ENCODE results near the gene RRP12. TPM values are rescaled to one million over a fixed set of nuclear protein-coding genes. Genes with fewer than 3 reads are reported as not detected.

Gene RRP12
- total RNA-seq, 6 experiments from 2014 or later = 6.7 to 23.2 (median 10.2) TPM

DNA sequence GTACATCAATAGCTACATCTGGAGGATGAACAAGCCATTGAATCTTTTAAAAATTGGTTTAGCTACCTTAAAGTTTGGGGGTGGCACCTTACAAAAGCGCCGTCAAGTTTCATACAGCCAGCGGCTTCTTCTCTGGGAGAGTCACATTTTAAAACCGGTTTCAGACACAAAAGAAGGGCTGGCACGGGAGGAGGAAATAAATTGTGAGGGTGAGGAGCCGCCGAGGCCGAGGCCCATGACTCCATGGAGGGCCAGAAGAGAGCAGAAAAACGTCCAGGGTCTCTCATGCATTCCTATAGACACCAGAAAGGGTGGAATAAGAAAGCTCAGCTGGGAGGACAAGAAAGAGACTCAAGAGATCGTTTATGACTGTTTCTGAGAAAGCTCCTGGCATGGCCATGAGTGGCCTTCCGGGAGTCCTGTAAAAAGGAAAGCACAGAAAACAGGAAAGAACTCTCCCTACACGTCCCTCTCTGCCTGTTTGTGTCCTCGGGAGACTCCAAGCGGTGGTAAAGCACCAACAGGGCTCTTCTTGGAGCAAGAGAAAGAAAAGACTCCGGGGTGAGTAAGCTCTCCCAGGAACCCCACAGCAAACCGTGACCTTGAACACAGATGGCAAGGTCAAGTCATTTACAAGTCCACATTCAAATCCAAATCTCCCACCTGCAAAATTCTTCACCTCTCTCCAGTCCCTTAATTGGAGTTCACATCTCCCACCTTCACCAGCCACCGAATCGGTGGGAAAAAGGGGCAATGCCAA is 68.4 kb downstream of the RRP12 start:
- Histone ChIP-seq H3K36me3 (no peaks in the 10 kb centered on the region), H3K4me1 (peaks cover 0 to 38% (median 8%) of the 10 kb centered on the region in 4 donors), H3K9me3 (no peaks in the 10 kb centered on the region), H3K27ac (peak overlapping the region; percentile 81 to 99 (median 94)), H3K27me3 (no peaks in the 10 kb centered on the region), H3K4me3 (peak overlapping the region; percentile 77 to 85 (median 84))
- ATAC-seq (peak; percentile 40 to 60 (median 46)), DNase-seq (peak; percentile 60 to 80 (median 73))
- WGBS (ENCODE audit: insufficient coverage, low coverage, low lambda C conversion rate, missing lambda C conversion rate) = 9% methylated on average over 18 of the region's 18 CpGs
- intact Hi-C loops (cut with DNase I) = loop anchor here in 1 of 2 donors (10.0 kb wide), 1 partner anchor 48 kb away; no protein-coding TSS in a partner anchor
- TF ChIP-seq POLR2A (IDR thresholded peaks at IDR 0.05) = peak; percentile 37
- TF ChIP-seq, protein P1, sequence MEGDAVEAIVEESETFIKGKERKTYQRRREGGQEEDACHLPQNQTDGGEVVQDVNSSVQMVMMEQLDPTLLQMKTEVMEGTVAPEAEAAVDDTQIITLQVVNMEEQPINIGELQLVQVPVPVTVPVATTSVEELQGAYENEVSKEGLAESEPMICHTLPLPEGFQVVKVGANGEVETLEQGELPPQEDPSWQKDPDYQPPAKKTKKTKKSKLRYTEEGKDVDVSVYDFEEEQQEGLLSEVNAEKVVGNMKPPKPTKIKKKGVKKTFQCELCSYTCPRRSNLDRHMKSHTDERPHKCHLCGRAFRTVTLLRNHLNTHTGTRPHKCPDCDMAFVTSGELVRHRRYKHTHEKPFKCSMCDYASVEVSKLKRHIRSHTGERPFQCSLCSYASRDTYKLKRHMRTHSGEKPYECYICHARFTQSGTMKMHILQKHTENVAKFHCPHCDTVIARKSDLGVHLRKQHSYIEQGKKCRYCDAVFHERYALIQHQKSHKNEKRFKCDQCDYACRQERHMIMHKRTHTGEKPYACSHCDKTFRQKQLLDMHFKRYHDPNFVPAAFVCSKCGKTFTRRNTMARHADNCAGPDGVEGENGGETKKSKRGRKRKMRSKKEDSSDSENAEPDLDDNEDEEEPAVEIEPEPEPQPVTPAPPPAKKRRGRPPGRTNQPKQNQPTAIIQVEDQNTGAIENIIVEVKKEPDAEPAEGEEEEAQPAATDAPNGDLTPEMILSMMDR (IDR thresholded peaks at IDR 0.05) = peak; percentile 25 to 48 (median 38)

DNA sequence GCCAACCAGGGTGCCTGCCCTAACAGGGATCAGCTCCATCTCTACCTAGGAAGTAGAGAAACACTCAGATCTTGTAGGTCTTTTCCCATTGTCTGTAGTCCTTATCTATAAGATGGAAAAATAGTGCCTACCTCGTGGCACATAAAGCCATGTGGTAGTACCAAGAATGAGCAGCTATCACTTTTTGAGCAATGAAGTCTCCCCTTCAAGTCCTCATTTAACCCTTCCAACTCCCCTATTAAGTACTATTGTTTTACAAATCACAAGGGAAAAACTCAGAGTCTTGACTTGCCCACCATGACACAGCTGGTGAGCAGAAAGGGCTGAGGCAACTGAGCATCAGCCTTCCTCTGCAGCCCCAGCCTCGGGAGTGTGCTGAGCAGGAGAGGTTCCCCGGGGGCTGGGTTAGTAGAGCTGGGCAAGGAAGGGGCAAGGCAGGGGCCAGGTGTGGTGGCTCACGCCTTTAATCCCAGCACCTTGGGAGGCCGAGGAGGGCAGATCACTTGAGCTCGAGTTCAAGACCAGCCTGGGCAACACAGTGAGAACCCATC is 69.9 kb downstream of the RRP12 start:
- H3K27ac ChIP-seq = peak overlapping the region; percentile 81 to 99 (median 94)

DNA sequence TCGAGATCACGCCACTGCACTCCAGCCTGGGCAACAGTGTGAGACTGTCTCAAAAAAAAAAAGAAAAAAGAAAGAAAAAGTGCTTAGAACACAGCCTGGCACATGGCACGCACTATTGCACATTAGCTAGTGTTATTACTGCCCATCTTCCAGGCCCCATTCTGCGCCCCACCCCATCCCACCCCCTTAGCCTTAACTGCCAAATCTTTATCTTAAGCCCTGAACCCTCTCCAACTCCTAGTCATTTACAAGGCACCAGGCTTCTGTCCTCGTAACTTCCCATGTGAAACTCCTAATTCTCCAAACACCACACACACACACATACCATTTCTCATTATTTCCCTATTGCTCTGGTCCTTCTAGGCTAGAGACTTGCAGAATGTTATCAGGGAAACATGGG is 71.4 kb downstream of the RRP12 start:
- no peak for DNase-seq
- Histone ChIP-seq H3K27ac (peak overlapping the region; percentile 76 to 94 (median 85)), H3K4me1 (peaks cover 0 to 51% (median 13%) of the 10 kb centered on the region in 4 donors), H3K4me3 (no peak overlapping the region), H3K36me3 (no peaks in the 10 kb centered on the region), H3K9me3 (no peaks in the 10 kb centered on the region), H3K27me3 (no peaks in the 10 kb centered on the region)
- WGBS (ENCODE audit: insufficient coverage, low coverage, low lambda C conversion rate, missing lambda C conversion rate) = 55% methylated on average over 5 of the region's 5 CpGs
- intact Hi-C loops (cut with DNase I) = loop anchor here (10.0 kb wide), 2 partner anchors 45 to 55 kb away; no protein-coding TSS in a partner anchor
- ATAC-seq = no peak
- TF ChIP-seq, protein P1 (IDR thresholded peaks at IDR 0.05) = no peak
- no peak for TF ChIP-seq POLR2A (IDR thresholded peaks at IDR 0.05)

More for the DNA sequence above, 69.9 kb downstream of the RRP12 start:
- TF ChIP-seq, protein P1 (IDR thresholded peaks at IDR 0.05) = no peak
- no peak for TF ChIP-seq POLR2A (IDR thresholded peaks at IDR 0.05)
- WGBS (ENCODE audit: insufficient coverage, low coverage, low lambda C conversion rate, missing lambda C conversion rate) = 46% methylated on average over 5 of the region's 6 CpGs
- Histone ChIP-seq H3K4me3 (peak overlapping the region; percentile 77 to 85 (median 84)), H3K36me3 (no peaks in the 10 kb centered on the region), H3K4me1 (peaks cover 0 to 51% (median 13%) of the 10 kb centered on the region in 4 donors), H3K9me3 (no peaks in the 10 kb centered on the region), H3K27me3 (no peaks in the 10 kb centered on the region)
- no peak for DNase-seq
- intact Hi-C loops (cut with DNase I) = loop anchor here in 1 of 2 donors (10.0 kb wide), 1 partner anchor 46 kb away; no protein-coding TSS in a partner anchor
- no peak for ATAC-seq

DNA sequence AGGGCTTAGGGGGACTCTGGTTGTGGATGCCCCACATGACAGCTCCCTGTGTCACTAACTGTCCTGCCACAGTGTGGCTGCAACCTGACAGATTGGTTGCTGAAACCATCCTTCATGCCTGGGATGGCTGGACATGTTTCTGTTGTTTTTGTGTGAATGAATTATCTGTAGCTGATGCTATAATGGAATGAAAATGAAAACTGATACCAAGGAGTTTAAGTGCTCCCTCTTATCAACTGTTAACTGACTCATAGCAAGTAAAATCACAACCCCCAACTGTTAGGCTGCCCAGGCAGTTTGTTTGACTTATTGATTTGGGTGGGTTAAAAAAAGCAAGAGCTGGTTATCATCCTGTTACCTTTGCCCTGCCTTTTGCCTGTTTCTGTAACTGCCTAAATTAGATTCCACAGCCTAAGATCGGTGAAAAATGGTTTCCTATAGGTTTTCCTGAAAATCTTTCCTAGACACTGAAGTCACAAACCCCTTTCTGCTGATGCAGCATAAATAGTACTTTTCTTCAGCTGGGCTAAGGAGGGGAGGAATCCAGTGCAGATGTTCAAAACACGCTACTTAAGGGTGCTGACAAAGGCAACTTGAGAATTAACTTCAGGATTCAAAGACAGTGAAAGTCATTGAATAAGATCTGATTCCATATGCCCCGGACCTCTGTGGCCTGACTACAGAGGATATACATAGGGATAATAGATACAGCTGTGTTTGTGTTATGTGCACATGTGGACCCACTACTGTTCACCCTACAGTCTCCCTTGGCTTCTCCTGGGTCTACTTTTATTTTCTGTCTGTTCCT is 72.3 kb downstream of the RRP12 start:
- intact Hi-C loops (cut with DNase I) = loop anchor here in 1 of 2 donors (10.0 kb wide), 1 partner anchor 54 kb away; no protein-coding TSS in a partner anchor
- H3K27ac ChIP-seq = peak overlapping the region; percentile 76 to 94 (median 85)
- TF ChIP-seq POLR2A (IDR thresholded peaks at IDR 0.05) = peak; percentile 27
- TF ChIP-seq, protein P1 (IDR thresholded peaks at IDR 0.05) = no peak
- H3K36me3 ChIP-seq = no peaks in the 10 kb centered on the region
- H3K27me3 ChIP-seq = no peaks in the 10 kb centered on the region
- WGBS (ENCODE audit: insufficient coverage, low coverage, low lambda C conversion rate, missing lambda C conversion rate) = 29% methylated on average over 3 of the region's 3 CpGs
- ATAC-seq (peak; percentile 62 to 76 (median 70)), DNase-seq (peak in 1 of 3 donors; percentile 75)
- H3K4me3 ChIP-seq = peak overlapping the region in 2 of 3 donors; percentile 17 to 24
- H3K9me3 ChIP-seq = no peaks in the 10 kb centered on the region
- peaks cover 0 to 51% (median 13%) of the 10 kb centered on the region in 4 donors for H3K4me1 ChIP-seq
